Liver (tissue), 3 donors: Measurements from ENCODE around the gene EPB41L1.

Experiments used
- EGR1 ChIP-seq, 2 donors: IDR thresholded peaks; 2 replicates each; pipeline ENCODE4 v1.6.1; 2016 to 2018; ENCODE audit warnings: antibody characterized with exemption in 2 of 2, low read depth in 2 of 2
- FOXA1 ChIP-seq: IDR thresholded peaks from 2 replicates; pipeline ENCODE4 v1.6.1; 2016; ENCODE audit warnings: antibody characterized with exemption
- GABPA ChIP-seq, 2 donors: IDR thresholded peaks in 1 of 2; conservative IDR thresholded peaks in 1 of 2; 2 replicates each; pipeline ENCODE4 v1.6.1; 2016; ENCODE audit warnings: antibody characterized with exemption in 2 of 2, mild to moderate bottlenecking in 1 of 2, moderate library complexity in 1 of 2
- JUND ChIP-seq, 2 donors: IDR thresholded peaks; 2 replicates each; pipeline ENCODE4 v1.6.1; 2016; ENCODE audit warnings: antibody characterized with exemption in 2 of 2
- NR2F2 ChIP-seq: IDR thresholded peaks from 2 replicates; pipeline ENCODE4 v1.6.1; 2016; ENCODE audit warnings: antibody characterized with exemption
- RAD21 ChIP-seq, 2 donors: IDR thresholded peaks; 2 replicates each; pipeline ENCODE4 v1.6.1; 2016; ENCODE audit warnings: antibody characterized with exemption in 2 of 2, mild to moderate bottlenecking in 2 of 2
- SP1 ChIP-seq: IDR thresholded peaks from 2 replicates; pipeline ENCODE4 v1.6.1; 2018; ENCODE audit warnings: antibody characterized with exemption, mild to moderate bottlenecking
- TAF1 ChIP-seq: conservative IDR thresholded peaks from 2 replicates; pipeline ENCODE4 v1.6.1; 2016; ENCODE audit warnings: antibody characterized with exemption, mild to moderate bottlenecking
- YY1 ChIP-seq: IDR thresholded peaks from 2 replicates; pipeline ENCODE4 v1.6.1; 2016; ENCODE audit warnings: antibody characterized with exemption, mild to moderate bottlenecking
- TF ChIP-seq, protein P1 (sequence below): fragments of 150-350 bp; IDR thresholded peaks from 2 replicates; pipeline ENCODE4 v1.5.1; 2017; ENCODE audit warnings: improper control_type of control experiment, low read depth, low read length; ENCODE audit not compliant: missing input control
- TF ChIP-seq, protein P2 (sequence below): IDR thresholded peaks from 2 replicates; pipeline ENCODE4 v1.6.1; 2016; ENCODE audit warnings: antibody characterized with exemption
- TF ChIP-seq, protein P3 (sequence below): IDR thresholded peaks from 2 replicates; pipeline ENCODE4 v1.6.1; 2016; ENCODE audit warnings: antibody characterized with exemption
- TF ChIP-seq, protein P4 (sequence below): IDR thresholded peaks from 2 replicates; pipeline ENCODE4 v1.6.1; 2016; ENCODE audit warnings: antibody characterized with exemption
- TF ChIP-seq, protein P5 (sequence below): IDR thresholded peaks from 2 replicates; pipeline ENCODE4 v1.6.1; 2016; ENCODE audit warnings: antibody characterized with exemption, mild to moderate bottlenecking
- donor health status: healthy.
- donor health status: healthy.

DNA sequence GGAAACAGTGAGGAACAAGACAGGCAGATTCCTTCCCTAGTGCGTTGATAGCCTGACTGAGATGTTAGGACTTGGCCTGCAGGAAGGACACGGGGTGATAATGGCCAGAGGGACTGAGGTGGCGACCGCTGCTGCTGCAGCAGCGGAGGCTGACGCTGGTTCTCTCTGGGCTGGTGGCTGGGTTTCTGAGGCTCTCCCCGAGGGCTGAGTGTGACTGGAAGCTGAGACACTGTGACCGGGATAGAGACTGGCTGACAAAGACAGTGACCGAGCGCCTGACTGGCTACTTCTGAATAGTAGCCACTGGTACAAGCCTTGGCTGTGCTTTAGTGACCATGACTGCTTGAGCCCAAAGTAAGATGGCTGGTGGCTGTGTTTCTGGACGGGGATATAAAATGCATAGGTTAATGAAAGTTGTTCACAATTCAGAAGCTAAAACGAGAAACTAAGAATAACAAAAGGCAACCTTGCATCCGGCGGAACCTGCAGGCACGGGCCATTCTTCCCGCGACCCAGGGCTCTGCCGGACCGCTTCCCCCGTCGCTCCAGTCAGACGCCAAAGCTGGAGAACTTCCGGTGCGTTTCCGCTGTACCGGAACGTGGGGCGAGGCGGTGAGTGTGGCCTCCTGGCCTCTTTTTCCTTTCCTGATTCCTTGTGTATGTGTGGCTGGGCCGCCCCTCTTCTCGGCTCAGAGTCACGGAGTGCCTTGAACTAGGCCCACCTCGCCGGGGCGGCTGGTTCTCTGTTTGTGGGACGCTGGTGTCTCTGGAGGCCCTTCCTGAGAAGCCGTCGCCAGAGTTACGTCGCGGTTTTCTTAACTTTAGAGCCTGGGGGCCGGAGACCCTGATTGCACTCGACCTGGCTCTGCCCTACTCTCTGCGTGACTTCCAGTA lies 81.6 kb downstream of the EPB41L1 start, which contains the start of gene AAR2:
- TF ChIP-seq, protein P1, sequence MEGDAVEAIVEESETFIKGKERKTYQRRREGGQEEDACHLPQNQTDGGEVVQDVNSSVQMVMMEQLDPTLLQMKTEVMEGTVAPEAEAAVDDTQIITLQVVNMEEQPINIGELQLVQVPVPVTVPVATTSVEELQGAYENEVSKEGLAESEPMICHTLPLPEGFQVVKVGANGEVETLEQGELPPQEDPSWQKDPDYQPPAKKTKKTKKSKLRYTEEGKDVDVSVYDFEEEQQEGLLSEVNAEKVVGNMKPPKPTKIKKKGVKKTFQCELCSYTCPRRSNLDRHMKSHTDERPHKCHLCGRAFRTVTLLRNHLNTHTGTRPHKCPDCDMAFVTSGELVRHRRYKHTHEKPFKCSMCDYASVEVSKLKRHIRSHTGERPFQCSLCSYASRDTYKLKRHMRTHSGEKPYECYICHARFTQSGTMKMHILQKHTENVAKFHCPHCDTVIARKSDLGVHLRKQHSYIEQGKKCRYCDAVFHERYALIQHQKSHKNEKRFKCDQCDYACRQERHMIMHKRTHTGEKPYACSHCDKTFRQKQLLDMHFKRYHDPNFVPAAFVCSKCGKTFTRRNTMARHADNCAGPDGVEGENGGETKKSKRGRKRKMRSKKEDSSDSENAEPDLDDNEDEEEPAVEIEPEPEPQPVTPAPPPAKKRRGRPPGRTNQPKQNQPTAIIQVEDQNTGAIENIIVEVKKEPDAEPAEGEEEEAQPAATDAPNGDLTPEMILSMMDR: no peak
- TF ChIP-seq, protein P2, sequence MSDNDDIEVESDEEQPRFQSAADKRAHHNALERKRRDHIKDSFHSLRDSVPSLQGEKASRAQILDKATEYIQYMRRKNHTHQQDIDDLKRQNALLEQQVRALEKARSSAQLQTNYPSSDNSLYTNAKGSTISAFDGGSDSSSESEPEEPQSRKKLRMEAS: peak; percentile 71
- TF ChIP-seq, protein P3, sequence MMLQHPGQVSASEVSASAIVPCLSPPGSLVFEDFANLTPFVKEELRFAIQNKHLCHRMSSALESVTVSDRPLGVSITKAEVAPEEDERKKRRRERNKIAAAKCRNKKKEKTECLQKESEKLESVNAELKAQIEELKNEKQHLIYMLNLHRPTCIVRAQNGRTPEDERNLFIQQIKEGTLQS: no peak
- TF ChIP-seq TAF1 (peak; percentile 39), RAD21 (IDR thresholded peaks at IDR 0.05) (peak in 1 of 2 donors; percentile 30), EGR1 (IDR thresholded peaks at IDR 0.05; ENCODE audit: low read depth in 2 of 2) (no peak), JUND (IDR thresholded peaks at IDR 0.05) (no peak), SP1 (peak; percentile 30), GABPA (IDR thresholded peaks at IDR 0.05 in 1 of 2, conservative IDR thresholded peaks at IDR 0.05 in 1 of 2) (peak; percentile 97 to 98), FOXA1 (no peak), YY1 (peak; percentile 69), NR2F2 (peak; percentile 79)
- TF ChIP-seq, protein P4, sequence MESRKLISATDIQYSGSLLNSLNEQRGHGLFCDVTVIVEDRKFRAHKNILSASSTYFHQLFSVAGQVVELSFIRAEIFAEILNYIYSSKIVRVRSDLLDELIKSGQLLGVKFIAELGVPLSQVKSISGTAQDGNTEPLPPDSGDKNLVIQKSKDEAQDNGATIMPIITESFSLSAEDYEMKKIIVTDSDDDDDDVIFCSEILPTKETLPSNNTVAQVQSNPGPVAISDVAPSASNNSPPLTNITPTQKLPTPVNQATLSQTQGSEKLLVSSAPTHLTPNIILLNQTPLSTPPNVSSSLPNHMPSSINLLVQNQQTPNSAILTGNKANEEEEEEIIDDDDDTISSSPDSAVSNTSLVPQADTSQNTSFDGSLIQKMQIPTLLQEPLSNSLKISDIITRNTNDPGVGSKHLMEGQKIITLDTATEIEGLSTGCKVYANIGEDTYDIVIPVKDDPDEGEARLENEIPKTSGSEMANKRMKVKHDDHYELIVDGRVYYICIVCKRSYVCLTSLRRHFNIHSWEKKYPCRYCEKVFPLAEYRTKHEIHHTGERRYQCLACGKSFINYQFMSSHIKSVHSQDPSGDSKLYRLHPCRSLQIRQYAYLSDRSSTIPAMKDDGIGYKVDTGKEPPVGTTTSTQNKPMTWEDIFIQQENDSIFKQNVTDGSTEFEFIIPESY: no peak
- TF ChIP-seq, protein P5, sequence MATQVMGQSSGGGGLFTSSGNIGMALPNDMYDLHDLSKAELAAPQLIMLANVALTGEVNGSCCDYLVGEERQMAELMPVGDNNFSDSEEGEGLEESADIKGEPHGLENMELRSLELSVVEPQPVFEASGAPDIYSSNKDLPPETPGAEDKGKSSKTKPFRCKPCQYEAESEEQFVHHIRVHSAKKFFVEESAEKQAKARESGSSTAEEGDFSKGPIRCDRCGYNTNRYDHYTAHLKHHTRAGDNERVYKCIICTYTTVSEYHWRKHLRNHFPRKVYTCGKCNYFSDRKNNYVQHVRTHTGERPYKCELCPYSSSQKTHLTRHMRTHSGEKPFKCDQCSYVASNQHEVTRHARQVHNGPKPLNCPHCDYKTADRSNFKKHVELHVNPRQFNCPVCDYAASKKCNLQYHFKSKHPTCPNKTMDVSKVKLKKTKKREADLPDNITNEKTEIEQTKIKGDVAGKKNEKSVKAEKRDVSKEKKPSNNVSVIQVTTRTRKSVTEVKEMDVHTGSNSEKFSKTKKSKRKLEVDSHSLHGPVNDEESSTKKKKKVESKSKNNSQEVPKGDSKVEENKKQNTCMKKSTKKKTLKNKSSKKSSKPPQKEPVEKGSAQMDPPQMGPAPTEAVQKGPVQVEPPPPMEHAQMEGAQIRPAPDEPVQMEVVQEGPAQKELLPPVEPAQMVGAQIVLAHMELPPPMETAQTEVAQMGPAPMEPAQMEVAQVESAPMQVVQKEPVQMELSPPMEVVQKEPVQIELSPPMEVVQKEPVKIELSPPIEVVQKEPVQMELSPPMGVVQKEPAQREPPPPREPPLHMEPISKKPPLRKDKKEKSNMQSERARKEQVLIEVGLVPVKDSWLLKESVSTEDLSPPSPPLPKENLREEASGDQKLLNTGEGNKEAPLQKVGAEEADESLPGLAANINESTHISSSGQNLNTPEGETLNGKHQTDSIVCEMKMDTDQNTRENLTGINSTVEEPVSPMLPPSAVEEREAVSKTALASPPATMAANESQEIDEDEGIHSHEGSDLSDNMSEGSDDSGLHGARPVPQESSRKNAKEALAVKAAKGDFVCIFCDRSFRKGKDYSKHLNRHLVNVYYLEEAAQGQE: no peak
